ENCODE data around the gene TOE1.

DNA sequence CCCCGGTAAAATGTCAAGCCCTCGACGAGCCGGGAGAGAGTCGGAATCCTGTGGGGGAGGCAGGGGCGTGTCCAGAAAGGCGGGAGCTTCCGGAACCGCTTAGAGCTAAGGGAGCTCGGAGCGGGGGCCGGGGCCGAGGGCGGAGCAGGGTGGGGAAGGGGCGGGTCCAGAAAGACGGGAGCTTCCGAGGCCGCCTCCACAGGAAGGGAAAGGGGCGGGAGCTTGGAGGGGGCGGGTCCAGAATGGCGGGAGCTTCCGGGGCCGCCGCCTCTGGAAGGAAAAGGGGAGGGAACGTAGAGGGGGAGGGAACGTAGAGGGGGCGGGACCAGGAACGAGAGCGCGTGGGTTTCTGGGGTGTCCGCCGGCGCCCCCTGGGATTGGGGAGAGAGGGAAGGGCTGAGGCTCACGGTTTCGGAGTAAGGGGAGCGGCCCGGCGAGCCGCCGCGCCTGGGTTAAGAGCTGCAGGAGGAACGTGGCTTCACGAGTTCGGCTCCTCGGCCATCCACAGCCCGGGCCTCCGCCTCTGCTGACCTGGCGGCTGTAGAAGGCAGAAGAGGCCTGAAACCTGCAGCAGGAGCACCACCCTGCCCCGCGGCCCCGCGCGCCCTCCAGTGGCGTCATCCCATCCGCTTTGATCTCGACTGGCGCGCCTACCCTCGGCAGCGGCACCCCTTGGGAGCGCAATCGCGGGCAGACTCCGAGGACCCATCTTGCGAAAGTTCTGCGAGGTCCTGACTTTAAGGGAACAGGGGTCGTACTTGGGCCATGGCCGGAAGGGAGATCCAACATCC lies 36.3 kb upstream of the TOE1 start:
- TF ChIP-seq, protein P1, sequence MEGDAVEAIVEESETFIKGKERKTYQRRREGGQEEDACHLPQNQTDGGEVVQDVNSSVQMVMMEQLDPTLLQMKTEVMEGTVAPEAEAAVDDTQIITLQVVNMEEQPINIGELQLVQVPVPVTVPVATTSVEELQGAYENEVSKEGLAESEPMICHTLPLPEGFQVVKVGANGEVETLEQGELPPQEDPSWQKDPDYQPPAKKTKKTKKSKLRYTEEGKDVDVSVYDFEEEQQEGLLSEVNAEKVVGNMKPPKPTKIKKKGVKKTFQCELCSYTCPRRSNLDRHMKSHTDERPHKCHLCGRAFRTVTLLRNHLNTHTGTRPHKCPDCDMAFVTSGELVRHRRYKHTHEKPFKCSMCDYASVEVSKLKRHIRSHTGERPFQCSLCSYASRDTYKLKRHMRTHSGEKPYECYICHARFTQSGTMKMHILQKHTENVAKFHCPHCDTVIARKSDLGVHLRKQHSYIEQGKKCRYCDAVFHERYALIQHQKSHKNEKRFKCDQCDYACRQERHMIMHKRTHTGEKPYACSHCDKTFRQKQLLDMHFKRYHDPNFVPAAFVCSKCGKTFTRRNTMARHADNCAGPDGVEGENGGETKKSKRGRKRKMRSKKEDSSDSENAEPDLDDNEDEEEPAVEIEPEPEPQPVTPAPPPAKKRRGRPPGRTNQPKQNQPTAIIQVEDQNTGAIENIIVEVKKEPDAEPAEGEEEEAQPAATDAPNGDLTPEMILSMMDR (conservative IDR thresholded peaks at IDR 0.05; ENCODE audit: low read length): peak; percentile 83
- no peak for TF ChIP-seq EZH2phosphoT487 (IDR thresholded peaks at IDR 0.05; ENCODE audit: borderline replicate concordance, low read depth, low read length)

Measured in OCI-LY7 (cell line).